GM23338 (cell line): ENCODE measurements around the gene POLD4. TPM values are rescaled to one million over a fixed set of nuclear protein-coding genes. Genes with fewer than 3 reads are reported as not detected.

Experiments
- ATAC-seq: fragments of 200-7000 bp; cut with Tn5 transposase; 3 replicates; pipeline ENCODE4 v1.9.1; 2020
- DNase-seq: peaks from one replicate; pipeline ENCODE4 v3.0.0-alpha.2; 2015; ENCODE audit warnings: low spot score
- H2AFZ ChIP-seq: fragments of 200-600 bp; sonication (generic); 2 replicates; pipeline ENCODE4 v1.8.0; 2016; ENCODE audit warnings: antibody characterized with exemption, mild to moderate bottlenecking, moderate library complexity
- H3F3A ChIP-seq: fragments of 200-600 bp; sonication (generic); replicated peaks from 2 replicates; pipeline ENCODE4 v1.8.0; 2017; ENCODE audit warnings: antibody characterized with exemption, mixed run types, low read depth
- H3K27ac ChIP-seq: fragments of 200-600 bp; sonication (generic); 2 replicates; pipeline ENCODE4 v1.6.1; 2016; ENCODE audit warnings: low read depth
- H3K27me3 ChIP-seq: fragments of 200-600 bp; sonication (generic); 2 replicates; pipeline ENCODE4 v1.8.0; 2016; ENCODE audit warnings: mild to moderate bottlenecking, mixed run types, moderate library complexity; ENCODE audit not compliant: insufficient read depth
- H3K36me3 ChIP-seq: fragments of 200-600 bp; sonication (generic); 2 replicates; pipeline ENCODE4 v1.8.0; 2016; ENCODE audit warnings: mild to moderate bottlenecking; ENCODE audit not compliant: insufficient read depth
- H3K4me1 ChIP-seq: fragments of 200-600 bp; sonication (generic); 2 replicates; pipeline ENCODE4 v1.8.0; 2016; ENCODE audit warnings: mild to moderate bottlenecking, moderate library complexity; ENCODE audit not compliant: insufficient read depth
- H3K4me2 ChIP-seq: fragments of 200-600 bp; sonication (generic); 2 replicates; pipeline ENCODE4 v1.7.1; 2017; ENCODE audit warnings: mixed run types
- H3K4me3 ChIP-seq: fragments of 200-600 bp; sonication (generic); 2 replicates; pipeline ENCODE4 v1.6.1; 2016; ENCODE audit warnings: mixed run types
- H3K79me2 ChIP-seq: fragments of 200-600 bp; sonication (generic); replicated peaks from 2 replicates; pipeline ENCODE4 v1.8.0; 2017; ENCODE audit warnings: mild to moderate bottlenecking; ENCODE audit not compliant: insufficient read depth
- H3K9me2 ChIP-seq: fragments of 200-600 bp; sonication (generic); 2 replicates; pipeline ENCODE4 v1.8.0; 2017; ENCODE audit not compliant: insufficient read depth
- H4K20me1 ChIP-seq: fragments of 200-600 bp; sonication (generic); replicated peaks from 2 replicates; pipeline ENCODE4 v1.8.0; 2017; ENCODE audit warnings: mild to moderate bottlenecking; ENCODE audit not compliant: insufficient read depth
- H3K27ac Mint-ChIP-seq: 2 replicates; pipeline ENCODE4 v1.8.0; 2020; ENCODE audit warnings: inconsistent platforms, mild to moderate bottlenecking, moderate library complexity, mixed read lengths
- H3K27me3 Mint-ChIP-seq: 3 replicates; pipeline ENCODE4 v1.8.0; 2022; ENCODE audit warnings: low read depth, mild to moderate bottlenecking, moderate library complexity, mixed read lengths, inconsistent platforms; ENCODE audit not compliant: insufficient read depth, poor library complexity
- H3K36me3 Mint-ChIP-seq: 3 replicates; pipeline ENCODE4 v1.8.0; 2021; ENCODE audit warnings: low read depth, mild to moderate bottlenecking, inconsistent platforms, moderate library complexity, mixed read lengths
- H3K4me1 Mint-ChIP-seq: 3 replicates; pipeline ENCODE4 v1.8.0; 2020; ENCODE audit warnings: mild to moderate bottlenecking, inconsistent platforms, mixed read lengths
- H3K4me3 Mint-ChIP-seq: 3 replicates; pipeline ENCODE4 v1.8.0; 2021; ENCODE audit warnings: moderate library complexity, mild to moderate bottlenecking, inconsistent platforms, mixed read lengths
- H3K9me3 Mint-ChIP-seq: 3 replicates; pipeline ENCODE4 v1.8.0; 2020; ENCODE audit warnings: moderate library complexity, mild to moderate bottlenecking, inconsistent platforms, mixed read lengths
- EZH2 ChIP-seq: fragments of 200-600 bp; sonication (generic); IDR thresholded peaks from one replicate; pipeline ENCODE4 v1.8.0; 2017; ENCODE audit warnings: antibody characterized with exemption, mild to moderate bottlenecking, low read depth; ENCODE audit not compliant: unreplicated experiment
- EZH2phosphoT487 ChIP-seq: fragments of 200-600 bp; sonication (generic); IDR thresholded peaks from one replicate; pipeline ENCODE4 v1.8.1; 2018; ENCODE audit warnings: antibody characterized with exemption; ENCODE audit not compliant: unreplicated experiment
- POLR2AphosphoS5 ChIP-seq: IDR thresholded peaks from 2 replicates; pipeline ENCODE4 v1.6.1; 2016; ENCODE audit warnings: antibody characterized with exemption, low read depth
- polyA plus RNA-seq: library from polyadenylated mRNA; unstranded; fragments of >200 nt; fragmentation: Nextera tagmentation; extraction: Ambion mirVana; gene quantifications from 2 replicates; pipeline ENCODE4 v1.2.1, GENCODE V29; 2016
- total RNA-seq: library from RNA; depleted of rRNA; stranded (reverse); fragments of >200 nt; shearing (Covaris generic); gene quantifications from 2 replicates; pipeline ENCODE4 v1.2.3, GENCODE V29; 2014
- TF ChIP-seq, protein P1 (sequence below): IDR thresholded peaks from 2 replicates; pipeline ENCODE4 v1.6.1; 2016; ENCODE audit warnings: antibody characterized with exemption
- TF ChIP-seq, protein P2 (sequence below): IDR thresholded peaks from one replicate; pipeline ENCODE4 v1.6.1; 2018; ENCODE audit warnings: antibody characterized with exemption; ENCODE audit not compliant: unreplicated experiment
- TF ChIP-seq, protein P3 (sequence below): fragments of 250-450 bp; sonication (Bioruptor Pico); IDR thresholded peaks from 2 replicates; pipeline ENCODE4 v1.5.0; 2020; ENCODE audit warnings: mild to moderate bottlenecking, moderate library complexity

The POLD4 gene
- total and polyA plus RNA-seq, 2 experiments from 2014 or later = 16.2 to 23.0 TPM

GRCh38 chr11:67313125-67313890 lies 40.0 kb downstream of the POLD4 start:
- Mint-ChIP-seq H3K4me1 (peaks cover 2% of the 10 kb centered on the region; the same call in 1 of the 3 replicates), H3K27me3 (peaks cover 12% of the 10 kb centered on the region), H3K4me3 (no peak overlapping the region), H3K27ac (no peak overlapping the region), H3K36me3 (no peaks in the 10 kb centered on the region), H3K9me3 (no peaks in the 10 kb centered on the region)
- peaks cover 5% of the 10 kb centered on the region for H3K4me1 ChIP-seq
- H3F3A ChIP-seq = peaks cover 3% of the 10 kb centered on the region; the same call in 1 of the 2 replicates
- H4K20me1 ChIP-seq = no peaks in the 10 kb centered on the region
- no peak overlapping the region for H2AFZ ChIP-seq
- no peak overlapping the region for H3K4me2 ChIP-seq
- H3K4me3 ChIP-seq = no peak overlapping the region
- ATAC-seq (no peak), DNase-seq (no peak)
- H3K36me3 ChIP-seq = no peaks in the 10 kb centered on the region
- no peak for TF ChIP-seq EZH2phosphoT487
- TF ChIP-seq, protein P1, sequence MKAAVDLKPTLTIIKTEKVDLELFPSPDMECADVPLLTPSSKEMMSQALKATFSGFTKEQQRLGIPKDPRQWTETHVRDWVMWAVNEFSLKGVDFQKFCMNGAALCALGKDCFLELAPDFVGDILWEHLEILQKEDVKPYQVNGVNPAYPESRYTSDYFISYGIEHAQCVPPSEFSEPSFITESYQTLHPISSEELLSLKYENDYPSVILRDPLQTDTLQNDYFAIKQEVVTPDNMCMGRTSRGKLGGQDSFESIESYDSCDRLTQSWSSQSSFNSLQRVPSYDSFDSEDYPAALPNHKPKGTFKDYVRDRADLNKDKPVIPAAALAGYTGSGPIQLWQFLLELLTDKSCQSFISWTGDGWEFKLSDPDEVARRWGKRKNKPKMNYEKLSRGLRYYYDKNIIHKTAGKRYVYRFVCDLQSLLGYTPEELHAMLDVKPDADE = no peak
- TF ChIP-seq, protein P2, sequence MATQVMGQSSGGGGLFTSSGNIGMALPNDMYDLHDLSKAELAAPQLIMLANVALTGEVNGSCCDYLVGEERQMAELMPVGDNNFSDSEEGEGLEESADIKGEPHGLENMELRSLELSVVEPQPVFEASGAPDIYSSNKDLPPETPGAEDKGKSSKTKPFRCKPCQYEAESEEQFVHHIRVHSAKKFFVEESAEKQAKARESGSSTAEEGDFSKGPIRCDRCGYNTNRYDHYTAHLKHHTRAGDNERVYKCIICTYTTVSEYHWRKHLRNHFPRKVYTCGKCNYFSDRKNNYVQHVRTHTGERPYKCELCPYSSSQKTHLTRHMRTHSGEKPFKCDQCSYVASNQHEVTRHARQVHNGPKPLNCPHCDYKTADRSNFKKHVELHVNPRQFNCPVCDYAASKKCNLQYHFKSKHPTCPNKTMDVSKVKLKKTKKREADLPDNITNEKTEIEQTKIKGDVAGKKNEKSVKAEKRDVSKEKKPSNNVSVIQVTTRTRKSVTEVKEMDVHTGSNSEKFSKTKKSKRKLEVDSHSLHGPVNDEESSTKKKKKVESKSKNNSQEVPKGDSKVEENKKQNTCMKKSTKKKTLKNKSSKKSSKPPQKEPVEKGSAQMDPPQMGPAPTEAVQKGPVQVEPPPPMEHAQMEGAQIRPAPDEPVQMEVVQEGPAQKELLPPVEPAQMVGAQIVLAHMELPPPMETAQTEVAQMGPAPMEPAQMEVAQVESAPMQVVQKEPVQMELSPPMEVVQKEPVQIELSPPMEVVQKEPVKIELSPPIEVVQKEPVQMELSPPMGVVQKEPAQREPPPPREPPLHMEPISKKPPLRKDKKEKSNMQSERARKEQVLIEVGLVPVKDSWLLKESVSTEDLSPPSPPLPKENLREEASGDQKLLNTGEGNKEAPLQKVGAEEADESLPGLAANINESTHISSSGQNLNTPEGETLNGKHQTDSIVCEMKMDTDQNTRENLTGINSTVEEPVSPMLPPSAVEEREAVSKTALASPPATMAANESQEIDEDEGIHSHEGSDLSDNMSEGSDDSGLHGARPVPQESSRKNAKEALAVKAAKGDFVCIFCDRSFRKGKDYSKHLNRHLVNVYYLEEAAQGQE = no peak
- TF ChIP-seq EZH2 = no peak
- no peak for TF ChIP-seq POLR2AphosphoS5
- TF ChIP-seq, protein P3, sequence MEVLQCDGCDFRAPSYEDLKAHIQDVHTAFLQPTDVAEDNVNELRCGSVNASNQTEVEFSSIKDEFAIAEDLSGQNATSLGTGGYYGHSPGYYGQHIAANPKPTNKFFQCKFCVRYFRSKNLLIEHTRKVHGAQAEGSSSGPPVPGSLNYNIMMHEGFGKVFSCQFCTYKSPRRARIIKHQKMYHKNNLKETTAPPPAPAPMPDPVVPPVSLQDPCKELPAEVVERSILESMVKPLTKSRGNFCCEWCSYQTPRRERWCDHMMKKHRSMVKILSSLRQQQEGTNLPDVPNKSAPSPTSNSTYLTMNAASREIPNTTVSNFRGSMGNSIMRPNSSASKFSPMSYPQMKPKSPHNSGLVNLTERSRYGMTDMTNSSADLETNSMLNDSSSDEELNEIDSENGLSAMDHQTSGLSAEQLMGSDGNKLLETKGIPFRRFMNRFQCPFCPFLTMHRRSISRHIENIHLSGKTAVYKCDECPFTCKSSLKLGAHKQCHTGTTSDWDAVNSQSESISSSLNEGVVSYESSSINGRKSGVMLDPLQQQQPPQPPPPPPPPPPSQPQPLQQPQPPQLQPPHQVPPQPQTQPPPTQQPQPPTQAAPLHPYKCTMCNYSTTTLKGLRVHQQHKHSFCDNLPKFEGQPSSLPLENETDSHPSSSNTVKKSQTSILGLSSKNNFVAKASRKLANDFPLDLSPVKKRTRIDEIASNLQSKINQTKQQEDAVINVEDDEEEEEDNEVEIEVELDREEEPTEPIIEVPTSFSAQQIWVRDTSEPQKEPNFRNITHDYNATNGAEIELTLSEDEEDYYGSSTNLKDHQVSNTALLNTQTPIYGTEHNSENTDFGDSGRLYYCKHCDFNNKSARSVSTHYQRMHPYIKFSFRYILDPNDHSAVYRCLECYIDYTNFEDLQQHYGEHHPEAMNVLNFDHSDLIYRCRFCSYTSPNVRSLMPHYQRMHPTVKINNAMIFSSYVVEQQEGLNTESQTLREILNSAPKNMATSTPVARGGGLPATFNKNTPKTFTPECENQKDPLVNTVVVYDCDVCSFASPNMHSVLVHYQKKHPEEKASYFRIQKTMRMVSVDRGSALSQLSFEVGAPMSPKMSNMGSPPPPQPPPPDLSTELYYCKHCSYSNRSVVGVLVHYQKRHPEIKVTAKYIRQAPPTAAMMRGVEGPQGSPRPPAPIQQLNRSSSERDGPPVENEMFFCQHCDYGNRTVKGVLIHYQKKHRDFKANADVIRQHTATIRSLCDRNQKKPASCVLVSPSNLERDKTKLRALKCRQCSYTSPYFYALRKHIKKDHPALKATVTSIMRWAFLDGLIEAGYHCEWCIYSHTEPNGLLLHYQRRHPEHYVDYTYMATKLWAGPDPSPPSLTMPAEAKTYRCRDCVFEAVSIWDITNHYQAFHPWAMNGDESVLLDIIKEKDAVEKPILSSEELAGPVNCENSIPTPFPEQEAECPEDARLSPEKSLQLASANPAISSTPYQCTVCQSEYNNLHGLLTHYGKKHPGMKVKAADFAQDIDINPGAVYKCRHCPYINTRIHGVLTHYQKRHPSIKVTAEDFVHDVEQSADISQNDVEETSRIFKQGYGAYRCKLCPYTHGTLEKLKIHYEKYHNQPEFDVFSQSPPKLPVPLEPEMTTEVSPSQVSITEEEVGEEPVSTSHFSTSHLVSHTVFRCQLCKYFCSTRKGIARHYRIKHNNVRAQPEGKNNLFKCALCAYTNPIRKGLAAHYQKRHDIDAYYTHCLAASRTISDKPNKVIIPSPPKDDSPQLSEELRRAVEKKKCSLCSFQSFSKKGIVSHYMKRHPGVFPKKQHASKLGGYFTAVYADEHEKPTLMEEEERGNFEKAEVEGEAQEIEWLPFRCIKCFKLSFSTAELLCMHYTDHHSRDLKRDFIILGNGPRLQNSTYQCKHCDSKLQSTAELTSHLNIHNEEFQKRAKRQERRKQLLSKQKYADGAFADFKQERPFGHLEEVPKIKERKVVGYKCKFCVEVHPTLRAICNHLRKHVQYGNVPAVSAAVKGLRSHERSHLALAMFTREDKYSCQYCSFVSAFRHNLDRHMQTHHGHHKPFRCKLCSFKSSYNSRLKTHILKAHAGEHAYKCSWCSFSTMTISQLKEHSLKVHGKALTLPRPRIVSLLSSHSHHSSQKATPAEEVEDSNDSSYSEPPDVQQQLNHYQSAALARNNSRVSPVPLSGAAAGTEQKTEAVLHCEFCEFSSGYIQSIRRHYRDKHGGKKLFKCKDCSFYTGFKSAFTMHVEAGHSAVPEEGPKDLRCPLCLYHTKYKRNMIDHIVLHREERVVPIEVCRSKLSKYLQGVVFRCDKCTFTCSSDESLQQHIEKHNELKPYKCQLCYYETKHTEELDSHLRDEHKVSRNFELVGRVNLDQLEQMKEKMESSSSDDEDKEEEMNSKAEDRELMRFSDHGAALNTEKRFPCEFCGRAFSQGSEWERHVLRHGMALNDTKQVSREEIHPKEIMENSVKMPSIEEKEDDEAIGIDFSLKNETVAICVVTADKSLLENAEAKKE (CRISPR knock-in tag) = no peak
- no peaks in the 10 kb centered on the region for H3K79me2 ChIP-seq
- no peak overlapping the region for H3K27ac ChIP-seq
- H3K9me2 ChIP-seq = no peaks in the 10 kb centered on the region
- H3K27me3 ChIP-seq = peaks cover 14% of the 10 kb centered on the region
